Activated CD4-positive, CD25-positive, alpha-beta regulatory T cell treated with anti-CD3 and anti-CD28 coated beads, Interleukin-2, amount 50 U/mL, for 72 hours (primary cell): ENCODE data around the gene SLC12A4.
"Not testable (repeated sequence)": the region's sequence is repeated elsewhere in the genome, so short reads cannot be mapped to it uniquely, and the experiment has no call there.

ENCODE experiments used
- DNase-seq: peaks from one replicate; pipeline ENCODE4 v3.0.0; 2021

SLC12A4 gene

GRCh38 chr16:67968400-67969253 is at the start of gene SLC12A4:
TSS of gene SLC12A4 (minus strand) at chr16:67968637. CDS start at chr16:67968553, 84 bp downstream.
- DNase-seq = peak; percentile 84

GRCh38 chr16:68015681-68016080 is 47.2 kb upstream of the SLC12A4 start, which contains the start of gene DPEP2NB:
TSS of gene DPEP2NB (minus strand) at chr16:68015911. CDS start at chr16:68015770, 141 bp downstream.
- no peak for DNase-seq

- DNase-seq = no peak
These were observed 45.0 kb upstream of the SLC12A4 start for GRCh38 chr16:68013440-68013839.

GRCh38 chr16:68009872-68010271 is 41.4 kb upstream of the SLC12A4 start:
- not testable (repeated sequence) for DNase-seq

- DNase-seq = no peak
These were observed 40.8 kb upstream of the SLC12A4 start for GRCh38 chr16:68009157-68009735.

GRCh38 chr16:68005786-68006286 is 37.4 kb upstream of the SLC12A4 start:
- peak; percentile 52 for DNase-seq

- DNase-seq = no peak
These were observed 36.8 kb upstream of the SLC12A4 start for GRCh38 chr16:68005211-68005610.

GRCh38 chr16:68003031-68003430 is 34.6 kb upstream of the SLC12A4 start:
- no peak for DNase-seq

GRCh38 chr16:68000450-68000849 is 32.0 kb upstream of the SLC12A4 start:
- no peak for DNase-seq

- no peak for DNase-seq
These were observed 31.5 kb upstream of the SLC12A4 start for GRCh38 chr16:67999985-68000384.

- DNase-seq = not testable (repeated sequence)
These were observed 30.6 kb upstream of the SLC12A4 start, which contains the start of gene DPEP2 for GRCh38 chr16:67998779-67999688. TSS of gene DPEP2 (minus strand) at chr16:67999484. CDS start at chr16:67993212, 6,272 bp downstream.

- not testable (repeated sequence) for DNase-seq
These were observed 29.9 kb upstream of the SLC12A4 start for GRCh38 chr16:67998231-67998778.

GRCh38 chr16:67996666-67997065 is 28.2 kb upstream of the SLC12A4 start:
- DNase-seq = no peak

- no peak for DNase-seq
These were observed 27.0 kb upstream of the SLC12A4 start for GRCh38 chr16:67995423-67995822.

- not testable (repeated sequence) for DNase-seq
These were observed 25.6 kb upstream of the SLC12A4 start for GRCh38 chr16:67994040-67994408.

- peak; percentile 92 for DNase-seq
These were observed 25.0 kb upstream of the SLC12A4 start for GRCh38 chr16:67993207-67994039.

GRCh38 chr16:67992661-67993206 is 24.3 kb upstream of the SLC12A4 start:
- no peak for DNase-seq

GRCh38 chr16:67990018-67990386 is 21.6 kb upstream of the SLC12A4 start:
- no peak for DNase-seq

- no peak for DNase-seq
These were observed 21.0 kb upstream of the SLC12A4 start for GRCh38 chr16:67989322-67990017.

GRCh38 chr16:67988675-67989074 is 20.2 kb upstream of the SLC12A4 start:
- DNase-seq = no peak
